T-helper 2 cell (primary cell): ENCODE results near the gene KRT40.
"Not testable (repeated sequence)": the region's sequence is repeated elsewhere in the genome, so short reads cannot be mapped to it uniquely, and the experiment has no call there.

ENCODE experiments used
- DNase-seq, 5 experiments: peaks; one replicate each; pipeline versions ENCODE4 v3.0.0 to v3.0.0-alpha.2; 2012 to 2022
- total RNA-seq, 2 donors: gene quantifications; one replicate each; lab custom pipeline; 2026; lab: John Stamatoyannopoulos, UW

Gene KRT40
- 0 reads per million in 2 donors for total RNA-seq

DNA sequence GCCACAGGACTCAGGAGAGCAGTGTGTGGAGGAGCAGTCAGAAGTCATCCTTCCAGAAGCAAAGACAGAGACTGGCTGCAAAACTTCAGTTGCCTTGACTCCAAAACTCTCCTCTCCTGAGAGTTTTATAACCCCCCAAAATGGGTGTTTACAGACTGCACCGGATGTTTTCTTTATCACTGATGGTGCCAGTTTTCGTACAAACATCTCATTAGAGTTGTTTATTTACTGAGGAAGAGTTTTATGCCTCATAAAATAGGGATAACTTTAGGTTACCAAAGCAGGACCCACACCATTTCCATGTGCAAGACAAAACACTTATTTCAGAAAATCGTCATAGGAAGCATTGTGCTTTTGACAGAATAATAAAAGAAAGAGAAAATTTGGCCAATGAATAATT lies at the start of gene KRT40:
TSS of gene KRT40 (minus strand) at position 101 of the 400 bp plus-strand sequence. CDS start at position 48, 53 bp downstream.
- no peak for DNase-seq

- no peak for DNase-seq
Observed at GRCh38 chr17:41029633-41030245, 45.6 kb upstream of the KRT40 start, which contains the start of gene KRTAP1-4. TSS of gene KRTAP1-4 (minus strand) at chr17:41030195. CDS start at chr17:41030078, 117 bp downstream.

GRCh38 chr17:41026715-41027471 lies 42.8 kb upstream of the KRT40 start, which contains the start of gene KRTAP1-5:
TSS of gene KRTAP1-5 (minus strand) at chr17:41027208. CDS start at chr17:41027155, 53 bp downstream.
- DNase-seq = no peak

GRCh38 chr17:41024697-41025096 lies 40.6 kb upstream of the KRT40 start:
- DNase-seq = no peak

- no peak for DNase-seq
Observed at GRCh38 chr17:41020336-41020735, 36.2 kb upstream of the KRT40 start.

- no peak for DNase-seq
Observed at GRCh38 chr17:41019415-41019814, 35.3 kb upstream of the KRT40 start.

GRCh38 chr17:41018541-41018940 lies 34.4 kb upstream of the KRT40 start:
- no peak for DNase-seq

- no peak for DNase-seq
Observed at GRCh38 chr17:41016578-41017215, 32.6 kb upstream of the KRT40 start.

- DNase-seq = no peak
Observed at GRCh38 chr17:41015454-41015853, 31.3 kb upstream of the KRT40 start.

GRCh38 chr17:41013606-41014005 lies 29.5 kb upstream of the KRT40 start:
- no peak for DNase-seq

DNA sequence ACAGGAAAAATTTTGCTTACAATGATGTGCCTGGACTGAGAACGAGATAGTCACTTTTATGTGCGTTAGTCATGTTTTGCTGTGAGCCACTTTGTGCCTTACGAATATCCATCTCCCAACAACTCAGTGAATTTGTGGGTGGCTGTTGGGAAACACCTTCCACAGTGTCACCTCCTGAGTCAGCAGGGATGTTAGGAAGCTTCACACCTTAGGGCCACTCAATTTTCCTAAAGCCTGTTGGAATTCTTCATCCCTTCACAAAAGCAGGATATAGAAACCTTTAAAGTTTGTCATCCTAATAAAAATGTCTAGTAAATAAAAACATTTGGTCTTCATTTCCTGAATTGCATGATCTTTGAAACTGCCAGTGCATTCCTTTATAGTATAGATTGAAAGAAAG lies 29.1 kb upstream of the KRT40 start:
- no peak for DNase-seq

DNA sequence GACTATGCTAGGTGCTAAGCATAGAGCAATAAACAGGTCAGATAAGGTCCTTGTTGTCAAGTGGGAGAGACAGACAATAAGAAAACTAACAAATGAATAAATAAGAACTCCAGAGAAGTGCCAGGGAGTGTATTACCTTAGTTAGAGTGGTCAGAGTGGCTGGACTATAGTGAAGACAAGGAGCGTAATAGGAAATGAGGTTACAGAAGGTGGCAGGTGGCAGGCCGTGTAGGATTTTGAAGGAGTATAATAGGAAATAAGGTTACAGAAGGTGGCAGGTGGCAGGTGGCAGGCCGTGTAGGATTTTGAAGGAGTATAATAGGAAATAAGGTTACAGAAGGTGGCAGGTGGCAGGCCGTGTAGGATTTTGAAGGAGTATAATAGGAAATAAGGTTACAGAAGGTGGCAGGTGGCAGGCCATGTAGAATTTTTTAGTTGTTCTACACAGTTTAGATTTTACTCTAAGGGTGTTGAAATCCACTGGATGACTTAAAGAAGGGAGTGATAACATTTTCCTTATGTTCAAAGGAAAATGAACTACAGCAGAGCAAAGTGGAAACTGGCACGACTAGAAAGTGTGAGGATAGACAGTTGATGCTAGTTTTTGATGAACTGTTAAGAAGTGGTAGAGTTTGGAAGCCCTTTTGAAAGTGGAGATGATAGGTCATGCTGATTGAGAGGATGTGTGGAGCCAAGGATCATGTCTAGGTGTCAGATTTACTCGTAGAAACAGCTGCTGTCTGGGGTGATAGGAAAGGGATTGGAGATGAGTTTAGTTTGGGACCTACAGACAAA lies 28.4 kb upstream of the KRT40 start:
- no peak for DNase-seq

DNA sequence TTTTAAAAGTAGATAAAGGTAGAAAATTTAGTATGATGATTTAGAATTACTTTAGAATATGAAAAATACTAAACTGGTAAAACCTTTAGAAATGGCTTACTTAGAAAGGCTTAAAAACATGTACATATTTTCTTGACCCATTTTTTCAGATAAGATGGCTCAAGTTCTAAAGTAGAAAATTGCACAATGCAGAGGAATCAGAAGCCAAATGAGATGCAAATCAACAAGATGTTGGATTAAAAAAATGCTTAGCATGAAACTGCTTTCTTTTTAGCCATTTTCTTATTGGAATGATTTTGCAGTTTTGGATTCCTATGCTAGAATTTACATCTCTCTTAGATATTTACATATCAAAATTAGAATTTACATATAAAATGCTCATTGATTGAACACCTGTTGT lies 26.3 kb upstream of the KRT40 start:
- DNase-seq = no peak

- DNase-seq = no peak
Observed at GRCh38 chr17:41009936-41010335, 25.8 kb upstream of the KRT40 start.

- DNase-seq = no peak
Observed at GRCh38 chr17:41009301-41009760, 25.2 kb upstream of the KRT40 start.

GRCh38 chr17:41008811-41009210 lies 24.7 kb upstream of the KRT40 start, which contains the start of gene KRTAP3-1:
TSS of gene KRTAP3-1 (minus strand) at chr17:41009128. CDS start at chr17:41009074, 54 bp downstream.
- DNase-seq = no peak

- DNase-seq = no peak
Observed at GRCh38 chr17:41004397-41004796, 20.3 kb upstream of the KRT40 start.

- no peak for DNase-seq
Observed at GRCh38 chr17:41003926-41004325, 19.8 kb upstream of the KRT40 start.

- no peak for DNase-seq
Observed at GRCh38 chr17:41002814-41003213, 18.7 kb upstream of the KRT40 start.

DNA sequence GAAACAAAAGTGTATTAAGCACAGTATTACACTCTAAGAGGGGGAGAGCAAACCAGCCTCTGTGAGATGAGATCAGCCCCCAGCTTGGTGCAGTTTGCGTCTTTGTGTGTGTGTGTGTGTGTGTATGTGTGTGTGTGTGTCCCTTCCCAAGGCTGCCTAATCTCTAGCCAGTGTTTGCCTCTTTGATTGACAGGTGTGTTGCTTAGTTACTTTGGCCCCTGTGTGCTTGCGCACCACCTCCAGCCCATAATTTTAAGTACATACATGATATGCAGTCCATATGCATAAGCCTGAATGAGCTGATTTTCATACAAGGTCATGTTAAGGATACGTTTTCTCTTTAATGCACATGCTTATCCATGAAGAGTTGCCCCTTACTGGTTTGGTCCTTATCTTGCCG lies 17.7 kb upstream of the KRT40 start:
- no peak for DNase-seq

GRCh38 chr17:40999563-40999962 lies 15.4 kb upstream of the KRT40 start, which contains the start of gene KRTAP3-2:
TSS of gene KRTAP3-2 (minus strand) at chr17:40999906. CDS start at chr17:40999853, 53 bp downstream.
- not testable (repeated sequence) for DNase-seq

- DNase-seq = no peak
Observed at GRCh38 chr17:40997361-40997760, 13.2 kb upstream of the KRT40 start.
